Activated CD4-positive, alpha-beta T cell treated with anti-CD3 and anti-CD28 coated beads, Interleukin-2, amount 50 U/mL, for 48 hours (primary cell): ENCODE data around the gene TIMM17A.
A peak's percentile ranks its signal among the peaks of the same experiment; 100 is the strongest.

Source experiments
- DNase-seq, 2 experiments: peaks; one replicate each; pipeline ENCODE4 v3.0.0-alpha.2; 2020

Gene TIMM17A

GRCh38 chr1:201955009-201955728 is at the start of gene TIMM17A:
Gene TIMM17A (plus strand): TSS chr1:201955503. CDS start chr1:201955527, 24 bp downstream.
- DNase-seq, result peak; percentile 95 to 97

GRCh38 chr1:201906336-201906735 is 49.0 kb upstream of the TIMM17A start:
- no peak for DNase-seq

- no peak for DNase-seq
These were observed 47.7 kb upstream of the TIMM17A start for GRCh38 chr1:201907621-201908020.

GRCh38 chr1:201911826-201912571 is 43.3 kb upstream of the TIMM17A start:
- DNase-seq, result no peak

GRCh38 chr1:201912832-201913231 is 42.5 kb upstream of the TIMM17A start:
- no peak for DNase-seq

- DNase-seq, result no peak
These were observed 40.7 kb upstream of the TIMM17A start for GRCh38 chr1:201914456-201915235.

- DNase-seq, result peak; percentile 4 to 8
These were observed 38.6 kb upstream of the TIMM17A start for GRCh38 chr1:201916649-201917249.

- DNase-seq, result no peak
These were observed 37.8 kb upstream of the TIMM17A start for GRCh38 chr1:201917362-201918033.

- DNase-seq, result no peak
These were observed 37.0 kb upstream of the TIMM17A start for GRCh38 chr1:201918343-201918742.

- DNase-seq, result no peak
These were observed 33.2 kb upstream of the TIMM17A start for GRCh38 chr1:201921952-201922558.

GRCh38 chr1:201925301-201925567 is 30.1 kb upstream of the TIMM17A start:
- DNase-seq, result no peak

GRCh38 chr1:201925981-201926645 is 29.2 kb upstream of the TIMM17A start:
- DNase-seq, result no peak

GRCh38 chr1:201928266-201928665 is 27.0 kb upstream of the TIMM17A start:
- no peak for DNase-seq

- no peak for DNase-seq
These were observed 25.2 kb upstream of the TIMM17A start for GRCh38 chr1:201930137-201930536.

GRCh38 chr1:201930803-201931202 is 24.5 kb upstream of the TIMM17A start:
- DNase-seq, result no peak

GRCh38 chr1:201933840-201934430 is 21.4 kb upstream of the TIMM17A start:
- no peak for DNase-seq

GRCh38 chr1:201937624-201938213 is 17.6 kb upstream of the TIMM17A start:
- no peak for DNase-seq

GRCh38 chr1:201938440-201939035 is 16.8 kb upstream of the TIMM17A start:
- DNase-seq, result no peak

GRCh38 chr1:201939148-201939547 is 16.2 kb upstream of the TIMM17A start:
- no peak for DNase-seq

- no peak for DNase-seq
These were observed 15.7 kb upstream of the TIMM17A start for GRCh38 chr1:201939574-201939973.
